ENCODE measurements around the gene ZNF281.

Gene ZNF281

GRCh38 chr1:200399860-200400259, 10.0 kb downstream of the ZNF281 start:
- TF ChIP-seq CTCF (IDR thresholded peaks at IDR 0.05; ENCODE audit: low read depth, low read length), result no peak
- no peak for TF ChIP-seq MAX (IDR thresholded peaks at IDR 0.05; ENCODE audit: low read depth, low read length)
- no peak for TF ChIP-seq POLR2A (IDR thresholded peaks at IDR 0.05; ENCODE audit: extremely low read depth, insufficient read length)
- TF ChIP-seq MYC (IDR thresholded peaks at IDR 0.05; ENCODE audit: low read depth, low read length), result no peak
- H3K4me3 ChIP-seq (ENCODE audit: low read depth, low read length), result no peak overlapping the region
- DNase-seq (ENCODE audit: low read depth), result no peak

- no peak overlapping the region for H3K4me3 ChIP-seq (ENCODE audit: low read depth, low read length)
- no peak for TF ChIP-seq MYC (IDR thresholded peaks at IDR 0.05; ENCODE audit: low read depth, low read length)
- no peak for TF ChIP-seq POLR2A (IDR thresholded peaks at IDR 0.05; ENCODE audit: extremely low read depth, insufficient read length)
- TF ChIP-seq MAX (IDR thresholded peaks at IDR 0.05; ENCODE audit: low read depth, low read length), result no peak
- TF ChIP-seq CTCF (IDR thresholded peaks at IDR 0.05; ENCODE audit: low read depth, low read length), result no peak
- no peak for DNase-seq (ENCODE audit: low read depth)
Observed at GRCh38 chr1:200398373-200398772, 11.5 kb downstream of the ZNF281 start.

- DNase-seq (ENCODE audit: low read depth), result peak; percentile 27
- no peak overlapping the region for H3K4me3 ChIP-seq (ENCODE audit: low read depth, low read length)
- no peak for TF ChIP-seq POLR2A (IDR thresholded peaks at IDR 0.05; ENCODE audit: extremely low read depth, insufficient read length)
Observed at GRCh38 chr1:200392625-200393185, 17.1 kb downstream of the ZNF281 start.

GRCh38 chr1:200391747-200392146, 18.1 kb downstream of the ZNF281 start:
- H3K4me3 ChIP-seq (ENCODE audit: low read depth, low read length), result no peak overlapping the region
- no peak for DNase-seq (ENCODE audit: low read depth)
- TF ChIP-seq CTCF (IDR thresholded peaks at IDR 0.05; ENCODE audit: low read depth, low read length) (no peak), MAX (IDR thresholded peaks at IDR 0.05; ENCODE audit: low read depth, low read length) (no peak), MYC (IDR thresholded peaks at IDR 0.05; ENCODE audit: low read depth, low read length) (no peak), POLR2A (IDR thresholded peaks at IDR 0.05; ENCODE audit: extremely low read depth, insufficient read length) (no peak)

- no peak for DNase-seq (ENCODE audit: low read depth)
- TF ChIP-seq MAX (IDR thresholded peaks at IDR 0.05; ENCODE audit: low read depth, low read length), result no peak
- TF ChIP-seq CTCF (IDR thresholded peaks at IDR 0.05; ENCODE audit: low read depth, low read length), result no peak
- no peak for TF ChIP-seq MYC (IDR thresholded peaks at IDR 0.05; ENCODE audit: low read depth, low read length)
- TF ChIP-seq POLR2A (IDR thresholded peaks at IDR 0.05; ENCODE audit: extremely low read depth, insufficient read length), result no peak
- no peak overlapping the region for H3K4me3 ChIP-seq (ENCODE audit: low read depth, low read length)
Observed at GRCh38 chr1:200388791-200389190, 21.0 kb downstream of the ZNF281 start.

- DNase-seq (ENCODE audit: low read depth), result no peak
- no peak overlapping the region for H3K4me3 ChIP-seq (ENCODE audit: low read depth, low read length)
- no peak for TF ChIP-seq MAX (IDR thresholded peaks at IDR 0.05; ENCODE audit: low read depth, low read length)
- TF ChIP-seq POLR2A (IDR thresholded peaks at IDR 0.05; ENCODE audit: extremely low read depth, insufficient read length), result no peak
- TF ChIP-seq MYC (IDR thresholded peaks at IDR 0.05; ENCODE audit: low read depth, low read length), result no peak
- no peak for TF ChIP-seq CTCF (IDR thresholded peaks at IDR 0.05; ENCODE audit: low read depth, low read length)
Observed at GRCh38 chr1:200386416-200386815, 23.4 kb downstream of the ZNF281 start.
